ENCODE data around the gene ZNF624. TPM values are rescaled to one million over a fixed set of nuclear protein-coding genes. Genes with fewer than 3 reads are reported as not detected.

The ZNF624 gene
- total and polyA plus RNA-seq, 10 donors: 1.3 to 19.8 (median 8.6) TPM

DNA sequence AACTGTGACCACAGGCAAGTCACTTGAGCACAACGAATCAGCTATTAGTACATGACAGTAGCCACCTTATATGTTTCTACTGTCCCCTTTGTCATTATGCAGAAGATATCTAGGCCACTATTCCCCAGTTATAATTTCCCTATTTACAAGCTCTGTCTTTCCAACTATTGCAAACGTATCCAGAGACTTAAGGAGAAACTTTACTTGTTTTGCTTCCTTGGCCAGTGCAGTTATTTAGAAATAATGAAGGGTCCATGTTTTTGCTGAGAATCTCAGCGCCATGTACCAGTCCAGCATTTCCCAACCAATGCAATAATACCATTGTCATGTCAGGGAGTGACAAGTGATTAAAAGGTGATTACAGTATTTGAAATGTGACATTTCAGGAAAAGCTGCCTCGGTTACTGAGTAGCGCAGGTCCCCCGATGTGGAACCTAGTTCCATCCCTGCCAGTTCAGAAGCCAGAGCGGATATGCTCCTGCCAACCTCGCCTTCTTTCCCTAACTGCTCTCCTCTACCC is 743 bp downstream of the ZNF624 start:
- intact Hi-C loops (cut with DNase I; ENCODE audit: low total_unique reads): no loop called here
- WGBS, 5 donors: 14 to 23% (median 19%) methylated on average over 7 to 8 of the region's 8 CpGs
- no peak for DNase-seq

DNA sequence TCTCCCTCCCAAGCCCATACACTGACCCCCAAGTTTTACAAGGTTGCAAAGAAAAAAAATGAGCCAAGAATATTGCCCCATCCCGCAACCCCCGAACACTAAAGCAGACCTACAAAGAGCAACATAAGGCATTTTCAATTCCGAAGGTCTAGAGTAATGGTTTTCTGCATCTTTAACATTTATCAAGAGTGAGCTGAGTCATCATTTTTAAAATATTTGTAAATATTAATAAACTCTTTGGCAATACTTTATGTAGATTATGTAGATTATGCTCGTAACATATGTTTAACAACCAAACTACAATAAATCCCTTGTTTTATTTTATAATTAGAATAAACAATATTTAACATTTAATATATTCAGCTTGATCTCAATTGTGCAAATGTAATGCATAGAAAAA is 1.4 kb downstream of the ZNF624 start:
- TF ChIP-seq POLR2A (IDR thresholded peaks at IDR 0.05) (no peak), POLR2AphosphoS5 (IDR thresholded peaks at IDR 0.05) (no peak)
- TF ChIP-seq, protein P1, sequence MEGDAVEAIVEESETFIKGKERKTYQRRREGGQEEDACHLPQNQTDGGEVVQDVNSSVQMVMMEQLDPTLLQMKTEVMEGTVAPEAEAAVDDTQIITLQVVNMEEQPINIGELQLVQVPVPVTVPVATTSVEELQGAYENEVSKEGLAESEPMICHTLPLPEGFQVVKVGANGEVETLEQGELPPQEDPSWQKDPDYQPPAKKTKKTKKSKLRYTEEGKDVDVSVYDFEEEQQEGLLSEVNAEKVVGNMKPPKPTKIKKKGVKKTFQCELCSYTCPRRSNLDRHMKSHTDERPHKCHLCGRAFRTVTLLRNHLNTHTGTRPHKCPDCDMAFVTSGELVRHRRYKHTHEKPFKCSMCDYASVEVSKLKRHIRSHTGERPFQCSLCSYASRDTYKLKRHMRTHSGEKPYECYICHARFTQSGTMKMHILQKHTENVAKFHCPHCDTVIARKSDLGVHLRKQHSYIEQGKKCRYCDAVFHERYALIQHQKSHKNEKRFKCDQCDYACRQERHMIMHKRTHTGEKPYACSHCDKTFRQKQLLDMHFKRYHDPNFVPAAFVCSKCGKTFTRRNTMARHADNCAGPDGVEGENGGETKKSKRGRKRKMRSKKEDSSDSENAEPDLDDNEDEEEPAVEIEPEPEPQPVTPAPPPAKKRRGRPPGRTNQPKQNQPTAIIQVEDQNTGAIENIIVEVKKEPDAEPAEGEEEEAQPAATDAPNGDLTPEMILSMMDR (IDR thresholded peaks at IDR 0.05 in 8 of 11, conservative IDR thresholded peaks at IDR 0.05 in 3 of 11): no peak
- Histone ChIP-seq H3K36me3 (peaks cover 0 to 23% (median 2%) of the 10 kb centered on the region in 6 donors), H3K4me1 (peaks cover 10 to 29% (median 20%) of the 10 kb centered on the region in 6 donors), H3K4me3 (peak overlapping the region in 1 of 8 donors; percentile 80), H3K27ac (peak overlapping the region in 1 of 8 donors; percentile 89), H3K9me3 (no peaks in the 10 kb centered on the region), H3K27me3 (replicated peaks in 1 of 7) (no peaks in the 10 kb centered on the region)
- DNase-seq: no peak
- intact Hi-C loops (cut with DNase I; ENCODE audit: low total_unique reads): no loop called here
- 92 to 98% (median 97%) methylated on average over 4 of the region's 4 CpGs for WGBS, 5 donors

More for the DNA sequence above, 743 bp downstream of the ZNF624 start:
- Histone ChIP-seq H3K4me1 (peaks cover 10 to 29% (median 20%) of the 10 kb centered on the region in 6 donors), H3K9me3 (no peaks in the 10 kb centered on the region), H3K27me3 (replicated peaks in 1 of 7) (no peaks in the 10 kb centered on the region), H3K27ac (peak overlapping the region; percentile 86 to 91 (median 88)), H3K4me3 (peak overlapping the region; percentile 60 to 90 (median 76)), H3K36me3 (peaks cover 0 to 19% (median 2%) of the 10 kb centered on the region in 6 donors)
- TF ChIP-seq, protein P1 (IDR thresholded peaks at IDR 0.05 in 8 of 11, conservative IDR thresholded peaks at IDR 0.05 in 3 of 11): no peak
- no peak for TF ChIP-seq POLR2A (IDR thresholded peaks at IDR 0.05)
- no peak for TF ChIP-seq POLR2AphosphoS5 (IDR thresholded peaks at IDR 0.05)

DNA sequence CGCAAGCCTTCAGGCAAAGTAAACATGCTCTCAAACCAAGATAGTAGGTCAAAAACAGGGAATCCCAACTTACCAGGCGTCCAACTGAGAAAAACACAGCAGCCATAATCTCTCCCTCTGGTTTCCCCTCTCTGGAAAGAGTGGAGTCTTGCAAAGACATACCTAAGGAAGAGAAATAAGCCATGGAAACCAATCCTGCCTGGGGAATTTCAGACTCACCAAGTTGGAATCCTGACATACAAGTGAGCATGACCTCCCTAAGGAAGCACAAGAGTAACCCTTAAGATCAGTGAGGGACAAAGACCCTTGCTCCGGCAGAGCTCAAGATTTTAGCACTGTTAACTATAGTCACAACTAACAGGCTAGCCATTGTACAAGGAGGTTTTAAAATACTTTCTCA is 4.1 kb downstream of the ZNF624 start:
- intact Hi-C loops (cut with DNase I; ENCODE audit: low total_unique reads): loop anchor here (10.0 kb wide), 1 partner anchor 345 kb away; no protein-coding TSS in a partner anchor

DNA sequence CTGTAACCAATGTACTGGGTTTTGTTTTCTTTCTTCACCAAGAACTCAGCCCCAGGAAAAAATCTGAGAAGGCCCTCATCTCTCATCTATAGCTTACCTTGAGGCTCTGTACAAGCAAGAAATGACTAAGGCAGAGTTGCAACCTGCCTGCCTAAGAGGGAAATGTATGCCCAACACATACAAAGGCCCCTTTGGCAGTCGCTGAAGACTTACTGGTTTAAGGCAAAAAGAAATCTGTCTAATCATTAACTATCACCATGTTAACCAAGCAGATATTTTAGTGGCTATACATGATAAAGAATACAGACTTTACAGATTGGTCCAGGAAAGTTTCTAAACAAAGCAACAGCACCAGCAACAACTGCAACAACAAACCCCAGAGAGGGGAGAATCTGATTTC is 14.2 kb downstream of the ZNF624 start:
- H3K9me3 ChIP-seq: peaks cover 0 to 44% (median 11%) of the 10 kb centered on the region in 8 donors
- intact Hi-C loops (cut with DNase I; ENCODE audit: low total_unique reads): no loop called here
- TF ChIP-seq, protein P1 (IDR thresholded peaks at IDR 0.05 in 8 of 11, conservative IDR thresholded peaks at IDR 0.05 in 3 of 11): no peak
- no peak for TF ChIP-seq POLR2AphosphoS5 (IDR thresholded peaks at IDR 0.05)
- TF ChIP-seq POLR2A (IDR thresholded peaks at IDR 0.05): no peak
- no peak for DNase-seq
- H3K27ac ChIP-seq: no peak overlapping the region
- no peaks in the 10 kb centered on the region for H3K4me1 ChIP-seq
- no peak overlapping the region for H3K4me3 ChIP-seq
- peaks cover 0 to 79% (median 8%) of the 10 kb centered on the region in 6 donors for H3K36me3 ChIP-seq
- WGBS, 5 donors: 79 to 97% (median 88%) methylated on average over 1 of the region's 1 CpG
- no peaks in the 10 kb centered on the region for H3K27me3 ChIP-seq (replicated peaks in 1 of 7)

More for the DNA sequence above, 4.1 kb downstream of the ZNF624 start:
- no peaks in the 10 kb centered on the region for H3K27me3 ChIP-seq (replicated peaks in 1 of 7)
- H3K4me3 ChIP-seq: no peak overlapping the region
- no peak overlapping the region for H3K27ac ChIP-seq
- no peaks in the 10 kb centered on the region for H3K9me3 ChIP-seq
- TF ChIP-seq POLR2AphosphoS5 (IDR thresholded peaks at IDR 0.05) (no peak), POLR2A (IDR thresholded peaks at IDR 0.05) (no peak)
- TF ChIP-seq, protein P1 (IDR thresholded peaks at IDR 0.05 in 8 of 11, conservative IDR thresholded peaks at IDR 0.05 in 3 of 11): no peak
- peaks cover 10 to 29% (median 20%) of the 10 kb centered on the region in 6 donors for H3K4me1 ChIP-seq
- H3K36me3 ChIP-seq: peaks cover 0 to 50% (median 7%) of the 10 kb centered on the region in 6 donors
- DNase-seq: no peak
- 92 to 100% (median 95%) methylated on average over 3 of the region's 3 CpGs for WGBS, 5 donors

All from spleen (tissue), 11 donors.